Measurements from ENCODE around the gene ZIC4.

The ZIC4 gene

DNA sequence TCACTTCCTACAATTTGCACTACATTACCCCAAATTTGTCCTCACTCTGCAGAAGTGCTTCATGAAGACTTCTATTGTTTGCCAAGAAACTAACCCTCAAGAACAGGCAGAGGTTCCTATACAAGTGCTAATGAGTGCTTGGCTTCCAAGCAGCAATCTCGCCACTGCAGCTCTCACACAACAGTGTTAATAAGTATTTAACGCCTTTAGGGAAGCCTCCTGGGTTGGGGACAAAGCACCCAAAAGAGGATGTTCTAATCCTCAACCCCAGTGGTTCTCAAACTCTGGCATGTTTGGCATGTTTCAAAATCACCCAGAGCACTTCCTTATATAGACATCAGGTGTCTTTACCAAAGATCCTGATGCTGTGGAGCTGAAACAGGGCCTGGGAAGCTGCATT lies 64.6 kb downstream of the ZIC4 start:
- no peak for DNase-seq

DNA sequence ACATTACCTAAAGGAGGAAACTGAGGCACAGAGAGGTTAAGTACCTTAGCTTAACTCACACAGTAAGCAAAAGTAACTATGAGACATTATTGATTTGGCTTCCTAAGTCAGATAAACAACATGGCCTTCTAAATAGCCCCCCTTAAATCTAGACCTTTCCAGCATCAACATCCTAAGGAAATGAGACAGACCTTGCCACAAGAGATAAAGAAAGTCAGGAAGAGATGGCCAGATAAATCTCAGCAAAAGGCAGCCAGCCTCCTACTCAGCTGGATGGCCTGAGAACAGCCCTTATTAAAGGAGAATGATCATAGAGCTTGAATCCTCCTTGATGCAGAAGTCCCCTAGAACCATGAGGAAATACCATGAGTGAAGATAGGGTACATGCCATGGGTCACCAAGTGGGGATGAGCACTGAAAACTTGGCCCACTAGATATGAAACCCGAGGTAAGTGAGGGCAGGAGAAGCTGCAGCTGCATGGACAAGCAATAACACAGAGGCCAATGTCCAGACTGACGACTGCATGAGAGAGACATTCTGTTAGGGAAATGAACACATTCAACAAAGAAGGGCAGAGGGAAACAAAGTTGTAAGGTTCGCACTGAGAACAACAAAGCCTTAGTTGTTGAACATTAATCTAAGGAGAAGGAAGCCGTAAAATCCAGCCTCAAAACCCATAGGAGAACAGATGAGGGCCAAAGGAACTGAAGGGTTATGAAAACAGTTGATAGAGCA lies 69.6 kb downstream of the ZIC4 start:
- DNase-seq: no peak

All from suppressor macrophage treated with lipopolysaccharide for 1 hour (primary cell).